MM.1S (cell line): ENCODE results near the gene BCL11A.

Experiments used
- CTCF ChIP-seq: fragments of 300-600 bp; sonication (generic); IDR thresholded peaks from 2 replicates; pipeline ENCODE4 v1.5.1; 2016; ENCODE audit warnings: antibody characterized with exemption, low read length, mixed read lengths
- EZH2 ChIP-seq: fragments of 300-600 bp; sonication (generic); optimal IDR thresholded peaks from 2 replicates; pipeline ENCODE3; 2017; ENCODE audit warnings: low read depth, mild to moderate bottlenecking, antibody characterized with exemption, low read length, mixed read lengths
- EZH2phosphoT487 ChIP-seq: fragments of 300-600 bp; sonication (generic); IDR thresholded peaks from 2 replicates; pipeline ENCODE4 v1.6.1; 2018; ENCODE audit warnings: antibody characterized with exemption, low read length

- TF ChIP-seq EZH2phosphoT487 (no peak), CTCF (no peak), EZH2 (no peak)
Observed at GRCh38 chr2:60516826-60517225, 36.6 kb downstream of the BCL11A start.
